ENCODE data around the gene PGGT1B.

DNA sequence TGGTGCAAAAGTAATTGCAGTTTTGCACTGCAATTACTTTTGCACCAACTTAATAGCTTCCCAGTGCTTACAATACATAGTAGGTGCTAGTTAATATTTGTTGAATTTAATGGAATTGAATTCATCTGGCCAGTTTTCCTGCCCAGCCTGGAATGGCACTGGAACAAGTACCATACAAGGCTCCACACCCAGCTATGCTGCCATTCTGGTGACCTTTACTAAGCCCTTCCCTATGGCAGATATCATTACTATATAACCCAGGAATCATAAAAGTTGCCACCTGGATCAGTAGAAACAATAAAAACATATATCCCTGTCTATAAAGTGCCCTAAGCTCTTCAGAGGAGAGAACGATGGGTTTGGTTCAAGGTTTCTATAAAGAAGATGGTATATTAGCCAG is 70.6 kb downstream of the PGGT1B start:
- TF ChIP-seq, protein P1, sequence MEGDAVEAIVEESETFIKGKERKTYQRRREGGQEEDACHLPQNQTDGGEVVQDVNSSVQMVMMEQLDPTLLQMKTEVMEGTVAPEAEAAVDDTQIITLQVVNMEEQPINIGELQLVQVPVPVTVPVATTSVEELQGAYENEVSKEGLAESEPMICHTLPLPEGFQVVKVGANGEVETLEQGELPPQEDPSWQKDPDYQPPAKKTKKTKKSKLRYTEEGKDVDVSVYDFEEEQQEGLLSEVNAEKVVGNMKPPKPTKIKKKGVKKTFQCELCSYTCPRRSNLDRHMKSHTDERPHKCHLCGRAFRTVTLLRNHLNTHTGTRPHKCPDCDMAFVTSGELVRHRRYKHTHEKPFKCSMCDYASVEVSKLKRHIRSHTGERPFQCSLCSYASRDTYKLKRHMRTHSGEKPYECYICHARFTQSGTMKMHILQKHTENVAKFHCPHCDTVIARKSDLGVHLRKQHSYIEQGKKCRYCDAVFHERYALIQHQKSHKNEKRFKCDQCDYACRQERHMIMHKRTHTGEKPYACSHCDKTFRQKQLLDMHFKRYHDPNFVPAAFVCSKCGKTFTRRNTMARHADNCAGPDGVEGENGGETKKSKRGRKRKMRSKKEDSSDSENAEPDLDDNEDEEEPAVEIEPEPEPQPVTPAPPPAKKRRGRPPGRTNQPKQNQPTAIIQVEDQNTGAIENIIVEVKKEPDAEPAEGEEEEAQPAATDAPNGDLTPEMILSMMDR (IDR thresholded peaks at IDR 0.05) = no peak
- no peak for TF ChIP-seq EZH2 (IDR thresholded peaks at IDR 0.05; ENCODE audit: borderline replicate concordance, insufficient read depth, low read depth, low read length, poor library complexity, severe bottlenecking)

All from B cell (primary cell).